Measurements from ENCODE around the gene DTX1. TPM values are rescaled to one million over a fixed set of nuclear protein-coding genes. Genes with fewer than 3 reads are reported as not detected.

DTX1 gene
- polyA plus RNA-seq, 1 experiment: not detected

DNA sequence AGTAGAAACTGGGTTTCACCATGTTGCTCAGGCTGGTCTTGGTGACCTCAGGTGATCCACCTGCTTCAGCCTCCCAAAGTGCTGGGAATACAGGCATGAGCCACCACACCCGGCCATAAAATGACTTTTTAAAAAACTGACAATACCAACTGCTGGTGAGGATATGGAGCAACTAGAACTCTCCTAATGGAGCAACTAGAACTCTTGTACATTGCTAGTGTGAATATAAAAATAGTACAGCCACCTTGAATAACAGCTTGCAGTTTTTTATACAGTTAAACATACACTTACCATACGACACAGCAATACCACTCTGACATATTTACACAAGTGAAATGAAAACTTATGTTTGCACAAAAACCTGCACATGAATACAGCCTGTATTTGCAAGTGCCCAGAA, 90.5 kb downstream of the DTX1 start:
- ChIA-PET CTCF (interaction anchor here (1.3 kb wide), 1 partner anchor 12 kb away, joined by 4 read pairs; no protein-coding TSS in a partner anchor), POLR2A (no interaction called here)
- Histone ChIP-seq H3K36me3 (ENCODE audit: control insufficient read depth, insufficient read depth, low read length) (no peaks in the 10 kb centered on the region), H3K4me3 (ENCODE audit: low read depth, low read length) (no peak overlapping the region), H3K27me3 (ENCODE audit: control insufficient read depth, insufficient read depth, low read length) (peaks cover 3% of the 10 kb centered on the region; the same call in 1 of the 2 replicates)
- TF ChIP-seq, protein P1, sequence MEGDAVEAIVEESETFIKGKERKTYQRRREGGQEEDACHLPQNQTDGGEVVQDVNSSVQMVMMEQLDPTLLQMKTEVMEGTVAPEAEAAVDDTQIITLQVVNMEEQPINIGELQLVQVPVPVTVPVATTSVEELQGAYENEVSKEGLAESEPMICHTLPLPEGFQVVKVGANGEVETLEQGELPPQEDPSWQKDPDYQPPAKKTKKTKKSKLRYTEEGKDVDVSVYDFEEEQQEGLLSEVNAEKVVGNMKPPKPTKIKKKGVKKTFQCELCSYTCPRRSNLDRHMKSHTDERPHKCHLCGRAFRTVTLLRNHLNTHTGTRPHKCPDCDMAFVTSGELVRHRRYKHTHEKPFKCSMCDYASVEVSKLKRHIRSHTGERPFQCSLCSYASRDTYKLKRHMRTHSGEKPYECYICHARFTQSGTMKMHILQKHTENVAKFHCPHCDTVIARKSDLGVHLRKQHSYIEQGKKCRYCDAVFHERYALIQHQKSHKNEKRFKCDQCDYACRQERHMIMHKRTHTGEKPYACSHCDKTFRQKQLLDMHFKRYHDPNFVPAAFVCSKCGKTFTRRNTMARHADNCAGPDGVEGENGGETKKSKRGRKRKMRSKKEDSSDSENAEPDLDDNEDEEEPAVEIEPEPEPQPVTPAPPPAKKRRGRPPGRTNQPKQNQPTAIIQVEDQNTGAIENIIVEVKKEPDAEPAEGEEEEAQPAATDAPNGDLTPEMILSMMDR (IDR thresholded peaks at IDR 0.05; ENCODE audit: insufficient read depth, low read depth, low read length): no peak
- no peak for DNase-seq (ENCODE audit: low read depth)

Other genes starting within 250 kb of the DTX1 start
- 0.59 and 1.4 TPM in 2 replicates for gene OAS1, start 149.8 kb upstream of the DTX1 start, polyA plus RNA-seq (2011; rRNA removed)
- gene OAS3, start 118.3 kb upstream of the DTX1 start, polyA plus RNA-seq (2011; rRNA removed): 3.7 and 6.7 TPM in 2 replicates
- 1.2 and 1.9 TPM in 2 replicates for gene OAS2, start 78.2 kb upstream of the DTX1 start, polyA plus RNA-seq (2011; rRNA removed)
- gene RASAL1, start 79.0 kb downstream of the DTX1 start, polyA plus RNA-seq (2011; rRNA removed): not detected in 2 replicates
- gene CFAP73, start 93.0 kb downstream of the DTX1 start, polyA plus RNA-seq (2011; rRNA removed): not detected in 2 replicates
- 36.2 and 54.7 TPM in 2 replicates for gene DDX54, start 128.7 kb downstream of the DTX1 start, polyA plus RNA-seq (2011; rRNA removed)
- 13.2 and 19.4 TPM in 2 replicates for gene RITA1, start 129.0 kb downstream of the DTX1 start, polyA plus RNA-seq (2011; rRNA removed)
- 17.4 and 31.9 TPM in 2 replicates for gene TPCN1, start 164.7 kb downstream of the DTX1 start, polyA plus RNA-seq (2011; rRNA removed)

Measured in BJ (cell line).